PC-3 (cell line): ENCODE data around the gene FOXJ3. TPM values are rescaled to one million over a fixed set of nuclear protein-coding genes. Genes with fewer than 3 reads are reported as not detected.

Experiments
- ATAC-seq: fragments of 200-7000 bp; cut with Tn5 transposase; 2 replicates; pipeline ENCODE4 v1.9.1; 2020; ENCODE audit warnings: mild to moderate bottlenecking, moderate library complexity
- BruUV-seq: library from RNA; stranded (reverse); fragments of 400-500 nt; replicated peaks from 2 replicates; lab custom pipeline; 2021; lab: Mats Ljungman, UMichigan
- CTCF ChIA-PET: fragments of 300-600 bp; sonication (Branson Sonifier 250); formaldehyde crosslinking; loops from one replicate; lab custom pipeline; 2022; ENCODE audit warnings: antibody characterized with exemption; lab: Charles Lee
- POLR2A ChIA-PET: fragments of 300-600 bp; sonication (Branson Sonifier 250); formaldehyde crosslinking; loops from one replicate; lab custom pipeline; 2022; ENCODE audit warnings: antibody characterized with exemption; ENCODE audit not compliant: unreplicated experiment; lab: Charles Lee
- DNase-seq: peaks from one replicate; pipeline ENCODE4 v3.0.0-alpha.2; 2015
- H2AFZ ChIP-seq: fragments of 300-600 bp; sonication (generic); 2 replicates; pipeline ENCODE4 v1.6.0; 2016; ENCODE audit warnings: antibody characterized with exemption, low read length
- H3F3A ChIP-seq: fragments of 300-600 bp; sonication (generic); one replicate; pipeline ENCODE4 v1.6.0; 2017; ENCODE audit warnings: antibody characterized with exemption, low read length, control low read depth, mild to moderate bottlenecking; ENCODE audit not compliant: unreplicated experiment
- H3K27ac ChIP-seq: fragments of 300-600 bp; sonication (generic); 2 replicates; pipeline ENCODE4 v1.5.1; 2016; ENCODE audit warnings: mild to moderate bottlenecking, low read length
- H3K27me3 ChIP-seq: fragments of 300-600 bp; sonication (generic); 2 replicates; pipeline ENCODE4 v1.6.1; 2016; ENCODE audit warnings: low read length, mixed read lengths
- H3K36me3 ChIP-seq: fragments of 300-600 bp; sonication (generic); 2 replicates; pipeline ENCODE4 v1.6.1; 2016; ENCODE audit warnings: low read depth, mixed run types, low read length, mixed read lengths
- H3K4me1 ChIP-seq: fragments of 300-600 bp; sonication (generic); 2 replicates; pipeline ENCODE4 v1.5.1; 2016; ENCODE audit warnings: low read length; ENCODE audit not compliant: insufficient read depth
- H3K4me2 ChIP-seq: fragments of 300-600 bp; sonication (generic); 2 replicates; pipeline ENCODE4 v1.6.0; 2016; ENCODE audit warnings: low read length
- H3K4me3 ChIP-seq: fragments of 300-600 bp; sonication (generic); 2 replicates; pipeline ENCODE4 v1.5.1; 2016; ENCODE audit warnings: mild to moderate bottlenecking, low read length, mixed read lengths
- H3K79me2 ChIP-seq: fragments of 300-600 bp; sonication (generic); 2 replicates; pipeline ENCODE4 v1.6.1; 2017; ENCODE audit warnings: low read length, mixed read lengths
- H3K9ac ChIP-seq: fragments of 300-600 bp; sonication (generic); 2 replicates; pipeline ENCODE4 v1.6.0; 2016; ENCODE audit warnings: mild to moderate bottlenecking, low read length
- H3K9me2 ChIP-seq: fragments of 300-600 bp; sonication (generic); replicated peaks from 2 replicates; pipeline ENCODE4 v1.6.1; 2016; ENCODE audit warnings: mixed run types, low read length, mixed read lengths
- H3K9me3 ChIP-seq: fragments of 300-600 bp; sonication (generic); 2 replicates; pipeline ENCODE4 v1.6.1; 2016; ENCODE audit warnings: low read length, mixed read lengths
- H4K20me1 ChIP-seq: fragments of 300-600 bp; sonication (generic); 2 replicates; pipeline ENCODE4 v1.6.1; 2016; ENCODE audit warnings: low read length, mixed read lengths
- EZH2 ChIP-seq: fragments of 300-600 bp; sonication (generic); IDR thresholded peaks from one replicate; pipeline ENCODE4 v1.6.1; 2017; ENCODE audit warnings: antibody characterized with exemption, mild to moderate bottlenecking, low read length; ENCODE audit not compliant: unreplicated experiment
- EZH2phosphoT487 ChIP-seq: fragments of 300-600 bp; sonication (generic); IDR thresholded peaks from 2 replicates; pipeline ENCODE4 v1.6.1; 2018; ENCODE audit warnings: mild to moderate bottlenecking, antibody characterized with exemption, low read length, borderline replicate concordance
- intact Hi-C: fragments of 100-400 bp; cut with micrococcal nuclease; formaldehyde crosslinking; loops from 2 replicates; pipeline ENCODE4 v1.9.0; 2023
- total RNA-seq: library from RNA; depleted of rRNA; stranded (reverse); fragments of >200 nt; gene quantifications from 2 replicates; pipeline ENCODE4 v1.2.3, GENCODE V29; 2014
- TF ChIP-seq, protein P1 (sequence below): fragments of 300-600 bp; sonication (generic); conservative IDR thresholded peaks from 2 replicates; pipeline ENCODE4 v1.5.1; 2017; ENCODE audit warnings: antibody characterized with exemption, low read depth, mild to moderate bottlenecking, low read length

The FOXJ3 gene
- total RNA-seq, 1 experiment from 2014 or later: 23.4 TPM

DNA sequence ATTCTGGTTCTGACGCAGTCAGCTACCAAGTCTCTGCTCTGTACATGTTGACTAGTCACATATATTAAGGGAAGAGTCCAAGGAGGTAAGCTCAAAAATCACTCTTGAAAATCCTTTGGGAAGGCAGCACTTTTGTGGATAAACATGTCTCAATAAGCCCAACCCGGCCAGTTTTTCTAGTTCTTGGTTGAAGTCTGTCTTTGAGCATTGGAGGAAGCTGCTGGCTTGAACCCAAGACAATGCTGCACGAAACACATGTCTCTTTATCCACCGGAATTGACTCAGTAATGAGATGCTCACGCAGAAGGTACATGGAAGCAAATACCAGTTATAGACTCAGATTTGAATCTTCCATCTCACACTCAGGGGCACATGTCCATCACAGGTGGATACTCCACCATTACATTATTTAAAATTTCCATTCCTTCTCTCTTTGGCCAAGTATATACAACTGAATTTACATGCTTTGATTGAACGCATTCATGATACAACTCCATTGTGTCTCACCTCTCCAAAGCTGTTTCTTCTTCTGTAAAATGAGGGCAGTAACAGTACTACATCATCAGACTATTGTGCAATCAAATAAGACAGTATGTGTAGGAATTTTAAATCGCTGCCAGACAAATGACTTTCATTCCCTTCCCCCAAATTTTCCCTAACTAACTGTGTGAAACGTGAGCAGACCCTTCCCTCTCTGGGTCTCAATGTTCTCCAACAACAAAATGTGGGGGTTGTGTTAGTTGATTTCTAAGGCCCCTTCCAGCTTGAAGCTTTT is 160.9 kb downstream of the FOXJ3 start:
- H2AFZ ChIP-seq: no peak overlapping the region
- peak overlapping the region; percentile 46 for H3K9ac ChIP-seq
- intact Hi-C loops: loop anchor here (2.0 to 10.0 kb wide), 4 partner anchors 27 to 599 kb away; no protein-coding TSS in a partner anchor
- H3K27me3 ChIP-seq: no peaks in the 10 kb centered on the region
- H3K79me2 ChIP-seq: no peaks in the 10 kb centered on the region
- POLR2A ChIA-PET: no interaction called here
- no peak for TF ChIP-seq EZH2
- TF ChIP-seq, protein P1, sequence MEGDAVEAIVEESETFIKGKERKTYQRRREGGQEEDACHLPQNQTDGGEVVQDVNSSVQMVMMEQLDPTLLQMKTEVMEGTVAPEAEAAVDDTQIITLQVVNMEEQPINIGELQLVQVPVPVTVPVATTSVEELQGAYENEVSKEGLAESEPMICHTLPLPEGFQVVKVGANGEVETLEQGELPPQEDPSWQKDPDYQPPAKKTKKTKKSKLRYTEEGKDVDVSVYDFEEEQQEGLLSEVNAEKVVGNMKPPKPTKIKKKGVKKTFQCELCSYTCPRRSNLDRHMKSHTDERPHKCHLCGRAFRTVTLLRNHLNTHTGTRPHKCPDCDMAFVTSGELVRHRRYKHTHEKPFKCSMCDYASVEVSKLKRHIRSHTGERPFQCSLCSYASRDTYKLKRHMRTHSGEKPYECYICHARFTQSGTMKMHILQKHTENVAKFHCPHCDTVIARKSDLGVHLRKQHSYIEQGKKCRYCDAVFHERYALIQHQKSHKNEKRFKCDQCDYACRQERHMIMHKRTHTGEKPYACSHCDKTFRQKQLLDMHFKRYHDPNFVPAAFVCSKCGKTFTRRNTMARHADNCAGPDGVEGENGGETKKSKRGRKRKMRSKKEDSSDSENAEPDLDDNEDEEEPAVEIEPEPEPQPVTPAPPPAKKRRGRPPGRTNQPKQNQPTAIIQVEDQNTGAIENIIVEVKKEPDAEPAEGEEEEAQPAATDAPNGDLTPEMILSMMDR: no peak
- no peak for TF ChIP-seq EZH2phosphoT487
- peaks cover 59% of the 10 kb centered on the region for H3K4me1 ChIP-seq
- H3K27ac ChIP-seq: peak overlapping the region; percentile 88
- no peaks in the 10 kb centered on the region for H3K9me3 ChIP-seq
- DNase-seq: peak; percentile 94
- H3K4me2 ChIP-seq: peak overlapping the region; percentile 65
- no peaks in the 10 kb centered on the region for H4K20me1 ChIP-seq
- H3K36me3 ChIP-seq: no peaks in the 10 kb centered on the region; the same call in 1 of the 2 replicates
- H3F3A ChIP-seq: peaks cover 4% of the 10 kb centered on the region
- peak; percentile 17; the same call in 1 of the 2 replicates for ATAC-seq
- no peak overlapping the region for H3K4me3 ChIP-seq
- TSS peak; percentile 3 for BruUV-seq
- CTCF ChIA-PET: interaction anchor here (1.1 to 1.5 kb wide), 3 partner anchors 13 to 27 kb away, joined by 3 to 8 read pairs (median 5); no protein-coding TSS in a partner anchor
- no peaks in the 10 kb centered on the region for H3K9me2 ChIP-seq

DNA sequence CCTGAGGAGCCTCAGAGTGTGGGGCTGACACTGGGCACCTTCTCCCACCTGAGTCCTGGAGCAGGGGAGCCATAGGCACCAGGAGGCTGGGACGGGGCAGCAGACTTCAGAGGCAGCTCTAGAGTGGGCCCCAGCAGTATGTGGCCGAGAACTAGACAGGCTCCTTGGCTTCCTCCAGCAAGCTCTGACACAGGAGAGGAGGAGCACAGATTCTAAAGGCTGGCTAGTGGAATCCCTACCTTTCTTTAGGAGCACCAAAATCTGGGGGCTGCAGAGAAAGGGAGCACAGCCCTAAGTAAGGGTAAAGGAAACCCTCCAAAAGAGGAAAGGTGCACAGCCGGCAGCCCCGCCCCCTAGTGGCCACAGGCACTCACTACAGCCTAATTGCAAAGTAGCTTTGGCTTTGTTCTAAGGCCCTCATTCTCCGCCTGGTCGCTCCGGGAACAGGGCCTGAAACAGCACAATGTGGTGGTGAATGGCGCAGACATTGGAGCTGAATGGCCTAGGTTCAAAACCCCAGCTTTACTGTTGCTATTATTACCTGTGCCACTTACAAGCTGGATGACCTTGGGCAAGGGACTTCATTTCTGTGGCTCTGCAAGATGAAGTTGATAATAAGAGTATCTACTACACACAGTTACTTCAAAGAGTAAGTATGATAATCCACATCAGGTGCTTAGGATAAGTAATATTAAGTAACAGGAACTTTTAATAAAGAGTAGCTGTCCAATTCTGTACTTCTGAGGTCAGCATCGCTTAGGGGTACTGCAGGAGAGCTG is 161.7 kb downstream of the FOXJ3 start:
- H3F3A ChIP-seq: peaks cover 4% of the 10 kb centered on the region
- POLR2A ChIA-PET: interaction anchor here (0.7 kb wide), 1 partner anchor 18 kb away, joined by 3 read pairs; no protein-coding TSS in a partner anchor
- H3K4me3 ChIP-seq: no peak overlapping the region
- H3K27ac ChIP-seq: peak overlapping the region; percentile 88
- no peaks in the 10 kb centered on the region for H3K9me3 ChIP-seq
- peaks cover 64% of the 10 kb centered on the region for H3K4me1 ChIP-seq
- H3K9me2 ChIP-seq: no peaks in the 10 kb centered on the region
- H3K36me3 ChIP-seq: no peaks in the 10 kb centered on the region
- H4K20me1 ChIP-seq: no peaks in the 10 kb centered on the region
- peak overlapping the region; percentile 65 for H3K4me2 ChIP-seq
- no peak overlapping the region for H2AFZ ChIP-seq
- ATAC-seq: peak; percentile 31
- CTCF ChIA-PET: interaction anchor here (1.1 to 1.5 kb wide), 3 partner anchors 12 to 26 kb away, joined by 3 to 8 read pairs (median 5); no protein-coding TSS in a partner anchor
- no peaks in the 10 kb centered on the region for H3K27me3 ChIP-seq
- no peak for TF ChIP-seq EZH2phosphoT487
- TF ChIP-seq EZH2: no peak
- TF ChIP-seq, protein P1: peak; percentile 98
- peak overlapping the region; percentile 46 for H3K9ac ChIP-seq
- peak; percentile 56 for DNase-seq
- BruUV-seq: no TSS peak
- no peaks in the 10 kb centered on the region for H3K79me2 ChIP-seq
- intact Hi-C loops: loop anchor here (5.0 to 10.0 kb wide), 3 partner anchors 136 to 599 kb away; no protein-coding TSS in a partner anchor
